DOHH2 (cell line): ENCODE measurements around the gene AKAP8L.

Experiments used
- CTCF ChIP-seq: fragments of 200-600 bp; sonication (generic); IDR thresholded peaks from one replicate; pipeline ENCODE4 v1.5.1; 2014; ENCODE audit warnings: antibody characterized with exemption, mild to moderate bottlenecking, low read depth, low read length; ENCODE audit not compliant: poor library complexity, severe bottlenecking
- EZH2phosphoT487 ChIP-seq: fragments of 200-600 bp; sonication (generic); IDR thresholded peaks from 2 replicates; pipeline ENCODE4 v1.6.1; 2017; ENCODE audit warnings: borderline replicate concordance, mild to moderate bottlenecking, antibody characterized with exemption, low read length, moderate library complexity, mixed read lengths

- TF ChIP-seq CTCF (no peak), EZH2phosphoT487 (no peak)
Observed at GRCh38 chr19:15421721-15422260, 3.0 kb upstream of the AKAP8L start.
